HEK293 (cell line): Measurements from ENCODE around the gene MYO1E.

Experiments
- CTCF ChIA-PET: fragments of 350-600 bp; formaldehyde crosslinking; extraction: SDS; loops from one replicate; lab custom pipeline; 2021; ENCODE audit warnings: antibody characterized with exemption; lab: Yijun Ruan, JAX
- POLR2A ChIA-PET: fragments of 300-600 bp; formaldehyde crosslinking; extraction: SDS; loops from one replicate; lab custom pipeline; 2020; ENCODE audit warnings: antibody characterized with exemption, inconsistent platforms; lab: Yijun Ruan, JAX
- H3K27ac ChIP-seq: fragments of 200-500 bp; sonication (Bioruptor generic); 2 replicates; pipeline ENCODE4 v1.5.1; 2014; ENCODE audit warnings: low read depth, low read length, control low read depth, inconsistent platforms; ENCODE audit errors: extremely low read depth
- H3K36me3 ChIP-seq, 2 experiments: fragments of 200-500 bp in 1 of 2; sonication (Bioruptor generic) in 1 of 2; 1 replicate in 1 of 2; 2 replicates in 1 of 2; pipeline ENCODE4 v1.5.1; 2014 to 2017; ENCODE audit warnings: inconsistent platforms in 2 of 2, low read length in 2 of 2; ENCODE audit not compliant: control insufficient read depth in 2 of 2, insufficient read depth in 1 of 2
- H3K4me1 ChIP-seq: fragments of 200-500 bp; sonication (Bioruptor generic); 2 replicates; pipeline ENCODE4 v1.5.1; 2014; ENCODE audit warnings: mild to moderate bottlenecking, low read length, inconsistent platforms; ENCODE audit not compliant: control insufficient read depth, insufficient read depth
- H3K4me3 ChIP-seq: 2 replicates; pipeline ENCODE4 v1.5.1; 2011; ENCODE audit warnings: low read depth, mild to moderate bottlenecking, control low read depth, low read length, moderate library complexity
- H3K9me3 ChIP-seq: fragments of 200-500 bp; sonication (Bioruptor generic); 2 replicates; pipeline ENCODE4 v1.5.1; 2014; ENCODE audit warnings: low read depth, low read length, inconsistent platforms; ENCODE audit not compliant: control insufficient read depth, insufficient read depth
- IKZF3 ChIP-seq: fragments of 450-650 bp; IDR thresholded peaks from 2 replicates; pipeline ENCODE4 v1.5.0; 2018; ENCODE audit warnings: missing biosample characterization, mild to moderate bottlenecking, missing genetic modification characterization, moderate library complexity
- ZBTB17 ChIP-seq: fragments of 450-650 bp; formaldehyde crosslinking; IDR thresholded peaks from 2 replicates; pipeline ENCODE4 v1.5.1; 2016; ENCODE audit warnings: missing biosample characterization, missing genetic modification characterization
- ZNF140 ChIP-seq: fragments of 450-650 bp; formaldehyde crosslinking; IDR thresholded peaks from 2 replicates; pipeline ENCODE4 v1.5.1; 2016; ENCODE audit warnings: missing biosample characterization, missing genetic modification characterization
- ZNF223 ChIP-seq: fragments of 450-650 bp; formaldehyde crosslinking; IDR thresholded peaks from 2 replicates; pipeline ENCODE4 v1.5.1; 2016; ENCODE audit warnings: missing biosample characterization, missing genetic modification characterization
- ZNF350 ChIP-seq: fragments of 450-650 bp; formaldehyde crosslinking; IDR thresholded peaks from 2 replicates; pipeline ENCODE4 v1.5.0; 2017; ENCODE audit warnings: missing biosample characterization, mild to moderate bottlenecking, missing genetic modification characterization
- ZNF37A ChIP-seq: fragments of 450-650 bp; IDR thresholded peaks from 2 replicates; pipeline ENCODE4 v1.5.1; 2018; ENCODE audit warnings: missing biosample characterization, missing genetic modification characterization
- ZNF426 ChIP-seq: fragments of 450-650 bp; formaldehyde crosslinking; IDR thresholded peaks from 2 replicates; pipeline ENCODE4 v1.5.1; 2017; ENCODE audit warnings: missing biosample characterization, missing genetic modification characterization, mild to moderate bottlenecking, inconsistent platforms, moderate library complexity
- ZNF521 ChIP-seq: fragments of 450-650 bp; formaldehyde crosslinking; IDR thresholded peaks from 2 replicates; pipeline ENCODE4 v1.5.1; 2017; ENCODE audit warnings: missing biosample characterization, mild to moderate bottlenecking, missing genetic modification characterization
- ZNF600 ChIP-seq: fragments of 450-650 bp; formaldehyde crosslinking; IDR thresholded peaks from 2 replicates; pipeline ENCODE4 v1.5.1; 2016; ENCODE audit warnings: missing biosample characterization, missing genetic modification characterization
- ZNF654 ChIP-seq: fragments of 450-650 bp; formaldehyde crosslinking; IDR thresholded peaks from 2 replicates; pipeline ENCODE4 v1.5.1; 2016; ENCODE audit warnings: low read depth, missing biosample characterization, missing genetic modification characterization
- ZXDB ChIP-seq: fragments of 450-650 bp; formaldehyde crosslinking; IDR thresholded peaks from 2 replicates; pipeline ENCODE4 v1.5.1; 2016; ENCODE audit warnings: missing biosample characterization, missing genetic modification characterization
- TF ChIP-seq, protein P1 (sequence below): fragments of 450-650 bp; formaldehyde crosslinking; conservative IDR thresholded peaks from 2 replicates; pipeline ENCODE4 v1.5.1; 2016; ENCODE audit warnings: low read depth, missing biosample characterization, missing genetic modification characterization
- TF ChIP-seq, protein P2 (sequence below): fragments of 450-650 bp; formaldehyde crosslinking; IDR thresholded peaks from 2 replicates; pipeline ENCODE4 v1.5.1; 2016; ENCODE audit warnings: missing biosample characterization, missing genetic modification characterization
- TF ChIP-seq, protein P3 (sequence below): fragments of 450-650 bp; formaldehyde crosslinking; optimal IDR thresholded peaks from 2 replicates; pipeline ENCODE3; 2016; ENCODE audit warnings: missing biosample characterization, mild to moderate bottlenecking, missing genetic modification characterization
- TF ChIP-seq, protein P4 (sequence below): fragments of 450-650 bp; formaldehyde crosslinking; IDR thresholded peaks from 2 replicates; pipeline ENCODE4 v1.5.1; 2016; ENCODE audit warnings: missing biosample characterization, missing genetic modification characterization
- TF ChIP-seq, protein P5 (sequence below): fragments of 450-650 bp; formaldehyde crosslinking; IDR thresholded peaks from 2 replicates; pipeline ENCODE4 v1.5.1; 2016; ENCODE audit warnings: missing biosample characterization, missing genetic modification characterization

The MYO1E gene

DNA sequence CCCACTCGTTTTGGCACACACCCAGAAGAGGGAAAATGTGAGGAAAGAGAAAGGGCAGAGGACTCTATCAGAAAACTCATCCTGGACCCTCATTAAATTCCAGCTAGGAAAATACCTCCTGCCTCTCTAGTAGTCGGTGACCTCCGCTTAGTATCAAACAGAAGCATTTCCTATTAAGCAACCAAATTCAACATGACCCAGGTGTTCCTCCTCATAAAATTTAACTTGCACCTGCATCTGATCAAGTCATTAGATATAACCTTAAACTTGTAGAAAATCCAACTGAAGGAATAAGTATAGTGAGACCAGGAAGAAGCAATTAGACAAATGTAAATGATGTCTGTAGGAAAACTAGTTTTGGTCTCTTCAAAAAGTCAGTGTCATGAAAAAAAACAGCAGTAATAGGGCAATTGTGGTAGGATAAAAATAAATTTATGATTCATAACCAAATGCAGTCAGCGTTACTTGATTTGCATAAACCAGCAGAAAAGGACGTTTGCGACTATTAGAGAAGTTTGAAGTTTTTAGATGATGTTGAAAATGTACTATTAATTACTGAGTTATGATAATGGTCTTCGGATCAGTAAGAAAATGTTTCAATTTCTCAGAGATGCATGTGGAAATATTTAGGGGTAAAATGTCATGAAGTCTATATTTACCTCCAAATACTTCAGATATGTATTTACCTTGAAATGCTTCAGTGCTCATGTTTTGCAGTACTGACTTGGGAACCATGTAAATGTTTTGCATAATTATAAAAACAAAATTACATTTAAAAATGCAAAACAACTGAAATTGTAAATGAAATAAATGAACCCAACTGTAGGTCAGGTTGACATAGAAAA lies 121.4 kb downstream of the MYO1E start (continued):
- TF ChIP-seq, protein P1, sequence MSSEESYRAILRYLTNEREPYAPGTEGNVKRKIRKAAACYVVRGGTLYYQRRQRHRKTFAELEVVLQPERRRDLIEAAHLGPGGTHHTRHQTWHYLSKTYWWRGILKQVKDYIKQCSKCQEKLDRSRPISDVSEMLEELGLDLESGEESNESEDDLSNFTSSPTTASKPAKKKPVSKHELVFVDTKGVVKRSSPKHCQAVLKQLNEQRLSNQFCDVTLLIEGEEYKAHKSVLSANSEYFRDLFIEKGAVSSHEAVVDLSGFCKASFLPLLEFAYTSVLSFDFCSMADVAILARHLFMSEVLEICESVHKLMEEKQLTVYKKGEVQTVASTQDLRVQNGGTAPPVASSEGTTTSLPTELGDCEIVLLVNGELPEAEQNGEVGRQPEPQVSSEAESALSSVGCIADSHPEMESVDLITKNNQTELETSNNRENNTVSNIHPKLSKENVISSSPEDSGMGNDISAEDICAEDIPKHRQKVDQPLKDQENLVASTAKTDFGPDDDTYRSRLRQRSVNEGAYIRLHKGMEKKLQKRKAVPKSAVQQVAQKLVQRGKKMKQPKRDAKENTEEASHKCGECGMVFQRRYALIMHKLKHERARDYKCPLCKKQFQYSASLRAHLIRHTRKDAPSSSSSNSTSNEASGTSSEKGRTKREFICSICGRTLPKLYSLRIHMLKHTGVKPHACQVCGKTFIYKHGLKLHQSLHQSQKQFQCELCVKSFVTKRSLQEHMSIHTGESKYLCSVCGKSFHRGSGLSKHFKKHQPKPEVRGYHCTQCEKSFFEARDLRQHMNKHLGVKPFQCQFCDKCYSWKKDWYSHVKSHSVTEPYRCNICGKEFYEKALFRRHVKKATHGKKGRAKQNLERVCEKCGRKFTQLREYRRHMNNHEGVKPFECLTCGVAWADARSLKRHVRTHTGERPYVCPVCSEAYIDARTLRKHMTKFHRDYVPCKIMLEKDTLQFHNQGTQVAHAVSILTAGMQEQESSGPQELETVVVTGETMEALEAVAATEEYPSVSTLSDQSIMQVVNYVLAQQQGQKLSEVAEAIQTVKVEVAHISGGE (tag by site-specific recombination) = no peak

DNA sequence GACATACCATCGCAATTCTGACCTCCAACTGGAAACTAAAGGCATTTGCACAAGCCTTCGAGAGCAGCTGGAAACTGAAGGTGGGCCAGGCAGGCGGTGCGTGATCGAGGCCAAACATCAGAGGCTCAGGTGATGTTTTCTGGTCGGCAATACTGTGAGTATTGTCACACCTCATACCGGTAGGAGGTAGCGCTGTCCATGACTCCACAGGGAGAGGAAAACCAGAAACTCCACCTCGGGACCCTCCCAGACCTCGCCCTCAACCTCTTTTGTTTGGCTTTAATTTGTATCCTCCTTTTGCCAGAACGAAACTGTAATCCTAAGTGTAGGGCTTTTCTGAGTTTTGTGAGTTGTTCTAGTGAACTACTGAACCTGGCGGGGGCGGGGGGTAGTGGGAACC lies 122.4 kb downstream of the MYO1E start:
- no peaks in the 10 kb centered on the region for H3K4me1 ChIP-seq
- POLR2A ChIA-PET = no interaction called here

More for the DNA sequence above, 122.4 kb downstream of the MYO1E start:
- CTCF ChIA-PET = interaction anchor here (0.6 kb wide), 1 partner anchor 129 kb away, joined by 4 read pairs; no protein-coding TSS in a partner anchor
- H3K36me3 ChIP-seq = no peaks in the 10 kb centered on the region; a peak in 1 of 3 replicates
- TF ChIP-seq ZNF654 (tag by site-specific recombination) = no peak
- TF ChIP-seq IKZF3 (tag by site-specific recombination) = no peak
- TF ChIP-seq, protein P2, sequence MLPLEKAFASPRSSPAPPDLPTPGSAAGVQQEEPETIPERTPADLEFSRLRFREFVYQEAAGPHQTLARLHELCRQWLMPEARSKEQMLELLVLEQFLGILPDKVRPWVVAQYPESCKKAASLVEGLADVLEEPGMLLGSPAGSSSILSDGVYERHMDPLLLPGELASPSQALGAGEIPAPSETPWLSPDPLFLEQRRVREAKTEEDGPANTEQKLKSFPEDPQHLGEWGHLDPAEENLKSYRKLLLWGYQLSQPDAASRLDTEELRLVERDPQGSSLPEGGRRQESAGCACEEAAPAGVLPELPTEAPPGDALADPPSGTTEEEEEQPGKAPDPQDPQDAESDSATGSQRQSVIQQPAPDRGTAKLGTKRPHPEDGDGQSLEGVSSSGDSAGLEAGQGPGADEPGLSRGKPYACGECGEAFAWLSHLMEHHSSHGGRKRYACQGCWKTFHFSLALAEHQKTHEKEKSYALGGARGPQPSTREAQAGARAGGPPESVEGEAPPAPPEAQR (tag by site-specific recombination) = no peak
- TF ChIP-seq ZNF600 = no peak
- TF ChIP-seq ZNF140 = no peak
- no peak for TF ChIP-seq ZBTB17 (tag by site-specific recombination)
- no peak for TF ChIP-seq ZNF426 (tag by site-specific recombination)
- TF ChIP-seq, protein P3, sequence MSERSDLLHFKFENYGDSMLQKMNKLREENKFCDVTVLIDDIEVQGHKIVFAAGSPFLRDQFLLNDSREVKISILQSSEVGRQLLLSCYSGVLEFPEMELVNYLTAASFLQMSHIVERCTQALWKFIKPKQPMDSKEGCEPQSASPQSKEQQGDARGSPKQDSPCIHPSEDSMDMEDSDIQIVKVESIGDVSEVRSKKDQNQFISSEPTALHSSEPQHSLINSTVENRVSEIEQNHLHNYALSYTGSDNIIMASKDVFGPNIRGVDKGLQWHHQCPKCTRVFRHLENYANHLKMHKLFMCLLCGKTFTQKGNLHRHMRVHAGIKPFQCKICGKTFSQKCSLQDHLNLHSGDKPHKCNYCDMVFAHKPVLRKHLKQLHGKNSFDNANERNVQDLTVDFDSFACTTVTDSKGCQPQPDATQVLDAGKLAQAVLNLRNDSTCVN (tag by site-specific recombination) = no peak
- no peak for TF ChIP-seq ZNF37A (tag by site-specific recombination)
- TF ChIP-seq ZNF521 (tag by site-specific recombination) = no peak
- TF ChIP-seq, protein P4, sequence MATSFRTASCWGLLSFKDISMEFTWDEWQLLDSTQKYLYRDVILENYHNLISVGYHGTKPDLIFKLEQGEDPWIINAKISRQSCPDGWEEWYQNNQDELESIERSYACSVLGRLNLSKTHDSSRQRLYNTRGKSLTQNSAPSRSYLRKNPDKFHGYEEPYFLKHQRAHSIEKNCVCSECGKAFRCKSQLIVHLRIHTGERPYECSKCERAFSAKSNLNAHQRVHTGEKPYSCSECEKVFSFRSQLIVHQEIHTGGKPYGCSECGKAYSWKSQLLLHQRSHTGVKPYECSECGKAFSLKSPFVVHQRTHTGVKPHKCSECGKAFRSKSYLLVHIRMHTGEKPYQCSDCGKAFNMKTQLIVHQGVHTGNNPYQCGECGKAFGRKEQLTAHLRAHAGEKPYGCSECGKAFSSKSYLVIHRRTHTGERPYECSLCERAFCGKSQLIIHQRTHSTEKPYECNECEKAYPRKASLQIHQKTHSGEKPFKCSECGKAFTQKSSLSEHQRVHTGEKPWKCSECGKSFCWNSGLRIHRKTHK (tag by site-specific recombination) = no peak
- no peak for TF ChIP-seq ZNF350 (tag by site-specific recombination)
- no peak for TF ChIP-seq ZXDB
- TF ChIP-seq, protein P5, sequence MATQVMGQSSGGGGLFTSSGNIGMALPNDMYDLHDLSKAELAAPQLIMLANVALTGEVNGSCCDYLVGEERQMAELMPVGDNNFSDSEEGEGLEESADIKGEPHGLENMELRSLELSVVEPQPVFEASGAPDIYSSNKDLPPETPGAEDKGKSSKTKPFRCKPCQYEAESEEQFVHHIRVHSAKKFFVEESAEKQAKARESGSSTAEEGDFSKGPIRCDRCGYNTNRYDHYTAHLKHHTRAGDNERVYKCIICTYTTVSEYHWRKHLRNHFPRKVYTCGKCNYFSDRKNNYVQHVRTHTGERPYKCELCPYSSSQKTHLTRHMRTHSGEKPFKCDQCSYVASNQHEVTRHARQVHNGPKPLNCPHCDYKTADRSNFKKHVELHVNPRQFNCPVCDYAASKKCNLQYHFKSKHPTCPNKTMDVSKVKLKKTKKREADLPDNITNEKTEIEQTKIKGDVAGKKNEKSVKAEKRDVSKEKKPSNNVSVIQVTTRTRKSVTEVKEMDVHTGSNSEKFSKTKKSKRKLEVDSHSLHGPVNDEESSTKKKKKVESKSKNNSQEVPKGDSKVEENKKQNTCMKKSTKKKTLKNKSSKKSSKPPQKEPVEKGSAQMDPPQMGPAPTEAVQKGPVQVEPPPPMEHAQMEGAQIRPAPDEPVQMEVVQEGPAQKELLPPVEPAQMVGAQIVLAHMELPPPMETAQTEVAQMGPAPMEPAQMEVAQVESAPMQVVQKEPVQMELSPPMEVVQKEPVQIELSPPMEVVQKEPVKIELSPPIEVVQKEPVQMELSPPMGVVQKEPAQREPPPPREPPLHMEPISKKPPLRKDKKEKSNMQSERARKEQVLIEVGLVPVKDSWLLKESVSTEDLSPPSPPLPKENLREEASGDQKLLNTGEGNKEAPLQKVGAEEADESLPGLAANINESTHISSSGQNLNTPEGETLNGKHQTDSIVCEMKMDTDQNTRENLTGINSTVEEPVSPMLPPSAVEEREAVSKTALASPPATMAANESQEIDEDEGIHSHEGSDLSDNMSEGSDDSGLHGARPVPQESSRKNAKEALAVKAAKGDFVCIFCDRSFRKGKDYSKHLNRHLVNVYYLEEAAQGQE (tag by site-specific recombination) = no peak
- no peak for TF ChIP-seq ZNF223 (tag by site-specific recombination)
- TF ChIP-seq, all 188 proteins: peak for 0
- Histone ChIP-seq H3K4me3 (no peak overlapping the region), H3K27ac (no peak overlapping the region), H3K9me3 (no peaks in the 10 kb centered on the region)
